OCI-LY1 (cell line): ENCODE data around the gene FARP1.

Source experiments
- EZH2 ChIP-seq: fragments of 200-600 bp; sonication (generic), shearing (Covaris generic); IDR thresholded peaks from 2 replicates; pipeline ENCODE4 v1.8.0; 2017; ENCODE audit warnings: borderline replicate concordance, mixed run types, mild to moderate bottlenecking, antibody characterized with exemption, low read length, moderate library complexity, mixed read lengths
- TF ChIP-seq, protein P1 (sequence below): fragments of 200-600 bp; sonication (generic), shearing (Covaris generic); IDR thresholded peaks from 2 replicates; pipeline ENCODE4 v1.5.1; 2017; ENCODE audit warnings: mild to moderate bottlenecking, antibody characterized with exemption, low read length, moderate library complexity, mixed read lengths

DNA sequence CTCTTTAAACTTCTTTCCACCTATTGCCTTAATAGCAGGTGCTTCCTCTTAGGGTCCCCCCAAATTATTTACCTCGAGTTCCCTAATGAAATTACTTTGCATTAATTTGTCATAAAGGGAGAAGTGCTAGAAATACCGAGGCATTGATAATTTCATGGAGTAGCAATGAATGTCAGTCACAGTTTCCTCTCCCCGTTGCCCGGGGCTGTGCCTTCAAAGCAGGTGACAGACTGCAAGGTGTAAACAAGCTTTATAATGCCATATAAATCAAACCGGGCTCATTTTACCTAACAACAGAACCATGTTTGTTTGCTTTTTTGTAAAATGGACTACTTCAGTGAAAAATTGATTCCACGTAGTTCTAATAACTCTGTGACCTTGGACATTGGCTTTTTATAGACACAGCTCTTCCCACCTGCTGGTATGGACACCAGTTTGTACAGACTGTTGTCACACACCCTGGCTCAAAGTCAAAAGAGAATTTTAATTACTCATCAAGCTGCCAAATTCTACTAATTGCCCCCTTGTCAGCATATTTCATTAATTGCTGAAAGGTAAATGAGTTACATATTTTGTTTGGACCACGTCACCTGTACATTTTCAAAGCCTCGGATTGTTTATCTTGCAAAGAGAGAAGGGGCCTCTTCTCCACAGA lies 262.9 kb downstream of the FARP1 start:
- no peak for TF ChIP-seq EZH2
- TF ChIP-seq, protein P1, sequence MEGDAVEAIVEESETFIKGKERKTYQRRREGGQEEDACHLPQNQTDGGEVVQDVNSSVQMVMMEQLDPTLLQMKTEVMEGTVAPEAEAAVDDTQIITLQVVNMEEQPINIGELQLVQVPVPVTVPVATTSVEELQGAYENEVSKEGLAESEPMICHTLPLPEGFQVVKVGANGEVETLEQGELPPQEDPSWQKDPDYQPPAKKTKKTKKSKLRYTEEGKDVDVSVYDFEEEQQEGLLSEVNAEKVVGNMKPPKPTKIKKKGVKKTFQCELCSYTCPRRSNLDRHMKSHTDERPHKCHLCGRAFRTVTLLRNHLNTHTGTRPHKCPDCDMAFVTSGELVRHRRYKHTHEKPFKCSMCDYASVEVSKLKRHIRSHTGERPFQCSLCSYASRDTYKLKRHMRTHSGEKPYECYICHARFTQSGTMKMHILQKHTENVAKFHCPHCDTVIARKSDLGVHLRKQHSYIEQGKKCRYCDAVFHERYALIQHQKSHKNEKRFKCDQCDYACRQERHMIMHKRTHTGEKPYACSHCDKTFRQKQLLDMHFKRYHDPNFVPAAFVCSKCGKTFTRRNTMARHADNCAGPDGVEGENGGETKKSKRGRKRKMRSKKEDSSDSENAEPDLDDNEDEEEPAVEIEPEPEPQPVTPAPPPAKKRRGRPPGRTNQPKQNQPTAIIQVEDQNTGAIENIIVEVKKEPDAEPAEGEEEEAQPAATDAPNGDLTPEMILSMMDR, result no peak
